Erythroblast (primary cell): Measurements from ENCODE around the gene CNTROB.

Source experiments
- GATA1 ChIP-seq: IDR thresholded peaks from 2 replicates; pipeline ENCODE4 v1.6.1; 2011; ENCODE audit warnings: low read depth, mild to moderate bottlenecking, control low read depth, low read length, moderate library complexity
- POLR2A ChIP-seq: IDR thresholded peaks from 2 replicates; pipeline ENCODE4 v1.6.1; 2011; ENCODE audit warnings: mild to moderate bottlenecking, low read length

- no peak for TF ChIP-seq POLR2A
- no peak for TF ChIP-seq GATA1
These were observed 50.2 kb downstream of the CNTROB start for GRCh38 chr17:7982173-7982572.
